ENCODE measurements around the gene NYAP2.

DNA sequence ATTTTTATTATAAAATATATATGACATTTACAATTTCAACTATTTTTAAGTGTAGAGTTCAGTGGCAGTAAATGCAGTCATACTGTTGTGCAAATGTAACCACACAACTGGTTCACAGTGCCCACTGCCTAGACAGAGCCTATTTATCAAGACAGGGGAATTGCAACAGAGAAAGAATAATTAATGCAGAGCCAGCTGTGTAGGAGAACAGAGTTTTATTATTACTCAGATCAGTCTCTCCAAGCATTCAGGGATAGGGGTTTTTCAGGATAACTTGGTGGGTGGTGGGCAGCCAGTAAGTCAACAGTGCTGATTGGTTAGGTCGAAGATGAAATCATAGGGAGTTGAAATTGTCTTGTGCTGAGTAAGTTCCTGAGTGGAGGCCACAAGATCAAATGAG is 200.3 kb downstream of the NYAP2 start:
- no peak for TF ChIP-seq CTCF (IDR thresholded peaks at IDR 0.05)
- TF ChIP-seq E2F5 (CRISPR knock-in tag; IDR thresholded peaks at IDR 0.05): no peak
- no peak for TF ChIP-seq SOX15 (CRISPR knock-in tag; IDR thresholded peaks at IDR 0.05)
- TF ChIP-seq ELF4 (CRISPR knock-in tag; IDR thresholded peaks at IDR 0.05; ENCODE audit: low read depth): no peak
- no peak for TF ChIP-seq NR1H2 (CRISPR knock-in tag; IDR thresholded peaks at IDR 0.05)
- TF ChIP-seq CREM (CRISPR knock-in tag; IDR thresholded peaks at IDR 0.05): no peak
- no peak for TF ChIP-seq FOXP4 (CRISPR knock-in tag; IDR thresholded peaks at IDR 0.05)
- no peak for TF ChIP-seq ESRRA (CRISPR knock-in tag; IDR thresholded peaks at IDR 0.05; ENCODE audit: borderline replicate concordance)
- no peak for TF ChIP-seq PRDM15 (CRISPR knock-in tag; IDR thresholded peaks at IDR 0.05)
- no peak for TF ChIP-seq ATF2 (CRISPR knock-in tag; IDR thresholded peaks at IDR 0.05; ENCODE audit: borderline replicate concordance, low read depth)
- TF ChIP-seq, protein P1, sequence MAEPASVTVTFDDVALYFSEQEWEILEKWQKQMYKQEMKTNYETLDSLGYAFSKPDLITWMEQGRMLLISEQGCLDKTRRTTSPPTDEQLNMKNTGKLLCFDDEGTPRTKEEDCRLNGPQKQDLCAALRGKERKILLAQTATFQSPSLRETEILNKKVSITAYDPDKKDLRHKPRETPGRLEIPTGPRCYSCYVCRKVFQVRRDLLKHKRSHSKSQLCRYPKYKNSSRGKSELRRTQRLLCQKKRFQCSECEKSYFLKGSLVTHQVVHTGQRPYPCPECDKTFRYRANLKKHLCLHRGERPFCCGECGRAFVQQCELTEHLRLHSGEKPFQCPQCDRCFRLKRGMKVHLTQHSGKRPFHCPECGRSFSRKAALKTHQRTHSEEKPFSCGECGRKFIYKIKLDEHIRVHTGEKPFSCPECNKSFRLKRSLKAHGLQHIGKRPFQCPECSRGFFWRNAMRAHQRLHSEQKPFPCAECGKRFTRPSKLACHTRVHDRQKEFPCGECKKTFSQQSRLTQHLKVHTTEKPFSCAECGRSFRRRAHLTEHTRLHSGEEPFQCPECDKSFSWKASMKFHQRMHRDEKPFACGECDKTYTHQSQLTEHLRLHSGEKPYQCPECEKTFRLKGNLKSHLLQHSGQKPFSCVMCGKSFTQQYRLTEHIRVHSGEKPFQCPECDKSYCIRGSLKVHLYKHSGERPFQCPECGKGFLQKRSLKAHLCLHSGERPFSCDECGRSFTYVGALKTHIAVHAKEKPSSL (CRISPR knock-in tag; conservative IDR thresholded peaks at IDR 0.05): no peak

Data from WTC11 (cell line).